KOPT-K1 (cell line): ENCODE measurements around the gene COL8A1.

Experiments used
- H3K27ac ChIP-seq: fragments of 200-600 bp; sonication (generic); 2 replicates; pipeline ENCODE4 v1.5.1; 2016; ENCODE audit warnings: antibody characterized with exemption, mild to moderate bottlenecking, low read depth, low read length; ENCODE audit not compliant: poor library complexity, severe bottlenecking
- H3K36me3 ChIP-seq: fragments of 200-600 bp; sonication (generic); 2 replicates; pipeline ENCODE4 v1.5.1; 2017; ENCODE audit warnings: antibody characterized with exemption, mild to moderate bottlenecking, low read length, moderate library complexity; ENCODE audit not compliant: insufficient read depth
- H3K9me3 ChIP-seq: fragments of 200-600 bp; sonication (generic); 2 replicates; pipeline ENCODE4 v1.5.1; 2017; ENCODE audit warnings: antibody characterized with exemption, low read length, mild to moderate bottlenecking; ENCODE audit not compliant: insufficient read depth, poor library complexity, severe bottlenecking

The COL8A1 gene

GRCh38 chr3:99765042-99765942 lies 126.9 kb downstream of the COL8A1 start:
- Histone ChIP-seq H3K27ac (no peak overlapping the region), H3K9me3 (no peaks in the 10 kb centered on the region), H3K36me3 (no peaks in the 10 kb centered on the region)

GRCh38 chr3:99767291-99767690 lies 128.9 kb downstream of the COL8A1 start:
- Histone ChIP-seq H3K9me3 (no peaks in the 10 kb centered on the region), H3K36me3 (no peaks in the 10 kb centered on the region), H3K27ac (no peak overlapping the region)

- Histone ChIP-seq H3K36me3 (no peaks in the 10 kb centered on the region), H3K9me3 (no peaks in the 10 kb centered on the region), H3K27ac (no peak overlapping the region)
Observed at GRCh38 chr3:99768126-99768525, 129.7 kb downstream of the COL8A1 start.

- Histone ChIP-seq H3K36me3 (no peaks in the 10 kb centered on the region), H3K27ac (no peak overlapping the region), H3K9me3 (no peaks in the 10 kb centered on the region)
Observed at GRCh38 chr3:99768808-99769501, 130.6 kb downstream of the COL8A1 start.

GRCh38 chr3:99772171-99772570 lies 133.8 kb downstream of the COL8A1 start:
- Histone ChIP-seq H3K36me3 (no peaks in the 10 kb centered on the region), H3K9me3 (no peaks in the 10 kb centered on the region), H3K27ac (no peak overlapping the region)

- H3K36me3 ChIP-seq = no peaks in the 10 kb centered on the region
- no peak overlapping the region for H3K27ac ChIP-seq
- no peaks in the 10 kb centered on the region for H3K9me3 ChIP-seq
Observed at GRCh38 chr3:99772671-99773070, 134.3 kb downstream of the COL8A1 start.

- no peak overlapping the region for H3K27ac ChIP-seq
- no peaks in the 10 kb centered on the region for H3K9me3 ChIP-seq
- no peaks in the 10 kb centered on the region for H3K36me3 ChIP-seq
Observed at GRCh38 chr3:99774467-99774866, 136.1 kb downstream of the COL8A1 start.

GRCh38 chr3:99776516-99777209 lies 138.3 kb downstream of the COL8A1 start:
- no peak overlapping the region for H3K27ac ChIP-seq
- H3K9me3 ChIP-seq = no peaks in the 10 kb centered on the region
- no peaks in the 10 kb centered on the region for H3K36me3 ChIP-seq

GRCh38 chr3:99777210-99777549 lies 138.8 kb downstream of the COL8A1 start:
- Histone ChIP-seq H3K36me3 (no peaks in the 10 kb centered on the region), H3K9me3 (no peaks in the 10 kb centered on the region), H3K27ac (no peak overlapping the region)

- Histone ChIP-seq H3K9me3 (no peaks in the 10 kb centered on the region), H3K36me3 (no peaks in the 10 kb centered on the region), H3K27ac (no peak overlapping the region)
Observed at GRCh38 chr3:99777708-99778107, 139.3 kb downstream of the COL8A1 start.

- H3K27ac ChIP-seq = no peak overlapping the region
- no peaks in the 10 kb centered on the region for H3K9me3 ChIP-seq
- H3K36me3 ChIP-seq = no peaks in the 10 kb centered on the region
Observed at GRCh38 chr3:99780749-99781148, 142.4 kb downstream of the COL8A1 start.

GRCh38 chr3:99781761-99782160 lies 143.4 kb downstream of the COL8A1 start:
- Histone ChIP-seq H3K36me3 (no peaks in the 10 kb centered on the region), H3K9me3 (no peaks in the 10 kb centered on the region), H3K27ac (no peak overlapping the region)

GRCh38 chr3:99783011-99783573 lies 144.7 kb downstream of the COL8A1 start:
- no peaks in the 10 kb centered on the region for H3K36me3 ChIP-seq
- no peak overlapping the region for H3K27ac ChIP-seq
- no peaks in the 10 kb centered on the region for H3K9me3 ChIP-seq

GRCh38 chr3:99789011-99789721 lies 150.8 kb downstream of the COL8A1 start:
- Histone ChIP-seq H3K9me3 (no peaks in the 10 kb centered on the region), H3K27ac (no peak overlapping the region), H3K36me3 (no peaks in the 10 kb centered on the region)
